ENCODE measurements around the gene C5orf47. TPM values are rescaled to one million over a fixed set of nuclear protein-coding genes. Genes with fewer than 3 reads are reported as not detected.

Gene C5orf47
- total and polyA plus RNA-seq, 2 of the 8 experiments (the other 6 are each of a cell fraction or from before 2014, with no cell fraction given), result 0.11 TPM; not detected in 1

DNA sequence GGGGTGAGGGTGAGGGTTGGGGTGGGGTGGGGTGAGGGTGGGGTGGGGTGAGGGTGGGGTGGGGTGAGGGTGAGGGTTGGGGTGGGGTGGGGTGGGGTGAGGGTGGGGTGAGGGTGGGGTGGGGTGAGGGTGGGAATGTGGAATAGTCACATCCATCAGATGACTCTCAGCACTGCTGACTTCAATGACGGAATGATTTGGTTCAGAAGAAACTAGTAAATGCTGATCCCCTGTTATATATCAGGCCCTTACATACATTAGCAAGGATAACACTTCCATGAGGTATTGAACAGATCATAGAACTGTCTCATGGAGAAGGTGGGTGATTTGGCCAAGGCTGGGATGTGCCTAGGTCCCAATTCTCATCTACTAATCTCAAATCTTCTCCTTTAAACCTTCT lies 24.5 kb upstream of the C5orf47 start:
- H3K14ac ChIP-seq (ENCODE audit: insufficient read length), result no peak overlapping the region
- no peaks in the 10 kb centered on the region for H3K9me3 ChIP-seq (ENCODE audit: insufficient read depth in 2 of 2, low read depth in 1 of 2, low read length in 1 of 2)
- no peak overlapping the region; the same call in 1 of the 2 replicates for H2AK5ac ChIP-seq (ENCODE audit: low read depth, low read length)
- H3K4me2 ChIP-seq (ENCODE audit: insufficient read depth in 1 of 2, low read depth in 2 of 2, low read length in 2 of 2), result peak overlapping the region; percentile 59 to 71; a peak in 3 of 4 replicates
- H2BK20ac ChIP-seq (ENCODE audit: low read length), result no peak overlapping the region
- H3K36me3 ChIP-seq (ENCODE audit: control insufficient read depth in 2 of 4, insufficient read depth in 4 of 4, low read length in 3 of 4), result no peaks in the 10 kb centered on the region
- CTCF ChIA-PET (ENCODE audit: partially characterized antibody), result interaction anchor here (0.9 to 3.7 kb wide), 3 partner anchors 9 to 16 kb away, joined by 3 to 22 read pairs (median 13); no protein-coding TSS in a partner anchor
- WGBS, 2 experiments (ENCODE audit: extremely low coverage in 1 of 2, insufficient coverage in 1 of 2, insufficient read length in 1 of 2, insufficient replicate concordance in 2 of 2, low coverage in 1 of 2, low lambda C conversion rate in 2 of 2, missing lambda C conversion rate in 1 of 2), result 90% methylated on average over 1 of the region's 1 CpG; no CpG with 5 or more reads in 1 of the 2 experiments
- no peak overlapping the region for H3K4ac ChIP-seq (replicated peaks; ENCODE audit: insufficient read length, low read depth, low read length)
- no peak overlapping the region for H4K8ac ChIP-seq (ENCODE audit: extremely low read depth, insufficient read depth, low read length)
- POLR2A ChIA-PET (ENCODE audit: partially characterized antibody), result interaction anchor here (1.0 to 3.6 kb wide), 35 partner anchors 8 to 648 kb away, joined by 3 to 64 read pairs (median 5); partner anchors contain the start of genes BOD1 and CPEB4
- no peak overlapping the region for H4K91ac ChIP-seq (replicated peaks; ENCODE audit: insufficient read length, low read length)
- no peak overlapping the region for H2BK12ac ChIP-seq (ENCODE audit: low read depth, low read length)
- H2BK120ac ChIP-seq (replicated peaks; ENCODE audit: low read depth, low read length), result no peak overlapping the region
- H2BK5ac ChIP-seq (ENCODE audit: low read depth, low read length), result no peak overlapping the region; the same call in 1 of the 2 replicates
- no peak overlapping the region for H3K23ac ChIP-seq (ENCODE audit: insufficient read length)
- H2BK15ac ChIP-seq (ENCODE audit: low read length), result no peak overlapping the region
- DNase-seq (ENCODE audit: low read depth in 1 of 2, low spot score in 2 of 2) (no peak), FAIRE-seq (no peak)
- H3K79me2 ChIP-seq (ENCODE audit: control insufficient read depth in 1 of 2, insufficient read depth in 2 of 2, low read length in 2 of 2), result no peaks in the 10 kb centered on the region
- no peak overlapping the region for H3K9ac ChIP-seq (replicated peaks in 1 of 4; ENCODE audit: extremely low read depth in 1 of 4, low read depth in 3 of 4, low read length in 3 of 4)
- H3K4me3 ChIP-seq (ENCODE audit: extremely low read depth in 1 of 4, insufficient read depth in 2 of 4, low read depth in 3 of 4, low read length in 4 of 4), result peak overlapping the region in 3 of 4 experiments; percentile 20 to 48 (median 46); a peak in 4 of 8 replicates
- no peak overlapping the region for H3K56ac ChIP-seq (replicated peaks; ENCODE audit: insufficient read length, low read depth, low read length)
- no peak overlapping the region for H2AFZ ChIP-seq (ENCODE audit: low read length)
- no peaks in the 10 kb centered on the region for H3K79me1 ChIP-seq (ENCODE audit: low read depth, low read length)
- no peaks in the 10 kb centered on the region for H3K27me3 ChIP-seq (replicated peaks in 1 of 4; ENCODE audit: control insufficient read depth in 3 of 4, extremely low read depth in 1 of 4, insufficient read depth in 3 of 4, low read length in 3 of 4)
- peaks cover 1% of the 10 kb centered on the region; the same call in 1 of the 2 replicates for H3K23me2 ChIP-seq (ENCODE audit: low read depth, low read length)
- peaks cover 3 to 29% (median 16%) of the 10 kb centered on the region in 4 experiments; a peak in 6 of 7 replicates for H3K4me1 ChIP-seq (replicated peaks in 1 of 4; ENCODE audit: control insufficient read depth in 3 of 4, insufficient read depth in 4 of 4, low read length in 3 of 4)
- no peak overlapping the region; the same call in 1 of the 2 replicates for H3K27ac ChIP-seq (ENCODE audit: low read depth, low read length)
- H4K5ac ChIP-seq (ENCODE audit: insufficient read length, low read depth, low read length), result no peak overlapping the region
- H4K20me1 ChIP-seq (replicated peaks in 1 of 2; ENCODE audit: control insufficient read depth in 1 of 2, insufficient read depth in 2 of 2, low read length in 2 of 2), result no peaks in the 10 kb centered on the region
- no peak overlapping the region for H3K18ac ChIP-seq (ENCODE audit: extremely low read depth, low read length)
- TF ChIP-seq RBBP5 (IDR thresholded peaks at IDR 0.05; ENCODE audit: borderline replicate concordance, low read depth, low read length) (no peak), NRF1 (IDR thresholded peaks at IDR 0.05; ENCODE audit: low read depth, low read length) (no peak), CTBP2 (IDR thresholded peaks at IDR 0.05; ENCODE audit: borderline replicate concordance, insufficient read depth, insufficient read length, low read length) (no peak), TEAD4 (IDR thresholded peaks at IDR 0.05; ENCODE audit: low read depth, low read length) (no peak), TBP (IDR thresholded peaks at IDR 0.05; ENCODE audit: low read depth, low read length) (no peak), CBX5 (IDR thresholded peaks at IDR 0.05; ENCODE audit: low read depth, low read length) (no peak), SP2 (IDR thresholded peaks at IDR 0.05; ENCODE audit: low read length) (no peak), BCL11A (IDR thresholded peaks at IDR 0.05; ENCODE audit: low read depth in 2 of 2, low read length in 2 of 2) (no peak), BRCA1 (IDR thresholded peaks at IDR 0.05; ENCODE audit: low read depth, low read length) (no peak), CHD2 (IDR thresholded peaks at IDR 0.05; ENCODE audit: low read length) (no peak), USF2 (IDR thresholded peaks at IDR 0.05; ENCODE audit: low read length) (no peak)

Data from H1 (cell line).